Measurements from ENCODE around the gene CD19.

DNA sequence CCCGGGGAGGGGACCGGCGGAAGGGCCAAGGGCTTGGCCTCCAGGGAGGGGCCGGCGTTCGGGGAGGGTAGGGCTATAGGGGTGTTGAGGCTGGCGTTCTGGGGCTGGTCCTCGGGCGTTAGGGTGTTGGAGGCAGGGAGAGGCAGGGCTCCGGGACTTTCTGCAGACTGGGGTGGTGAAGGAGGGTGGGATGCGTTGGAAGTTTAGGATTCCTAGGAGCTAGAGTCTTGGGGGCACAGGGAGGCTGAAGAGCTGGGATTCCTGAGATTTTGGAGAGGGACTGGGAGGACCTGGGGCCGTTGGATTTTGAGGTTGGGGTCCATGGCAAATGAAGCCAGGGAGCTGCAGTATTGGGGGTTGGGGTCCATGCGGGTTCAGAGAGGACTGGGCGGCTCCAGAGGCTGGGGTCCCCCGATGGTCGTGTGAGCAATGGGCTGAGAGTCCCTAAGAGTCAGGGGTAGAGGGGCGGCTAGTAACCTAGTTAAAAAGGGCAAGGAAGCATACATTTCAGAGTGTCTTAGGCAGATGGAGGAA is 19.7 kb downstream of the CD19 start:
- no peak for TF ChIP-seq POLR2AphosphoS5 (IDR thresholded peaks at IDR 0.05; ENCODE audit: low read depth, low read length)
- TF ChIP-seq, protein P1, sequence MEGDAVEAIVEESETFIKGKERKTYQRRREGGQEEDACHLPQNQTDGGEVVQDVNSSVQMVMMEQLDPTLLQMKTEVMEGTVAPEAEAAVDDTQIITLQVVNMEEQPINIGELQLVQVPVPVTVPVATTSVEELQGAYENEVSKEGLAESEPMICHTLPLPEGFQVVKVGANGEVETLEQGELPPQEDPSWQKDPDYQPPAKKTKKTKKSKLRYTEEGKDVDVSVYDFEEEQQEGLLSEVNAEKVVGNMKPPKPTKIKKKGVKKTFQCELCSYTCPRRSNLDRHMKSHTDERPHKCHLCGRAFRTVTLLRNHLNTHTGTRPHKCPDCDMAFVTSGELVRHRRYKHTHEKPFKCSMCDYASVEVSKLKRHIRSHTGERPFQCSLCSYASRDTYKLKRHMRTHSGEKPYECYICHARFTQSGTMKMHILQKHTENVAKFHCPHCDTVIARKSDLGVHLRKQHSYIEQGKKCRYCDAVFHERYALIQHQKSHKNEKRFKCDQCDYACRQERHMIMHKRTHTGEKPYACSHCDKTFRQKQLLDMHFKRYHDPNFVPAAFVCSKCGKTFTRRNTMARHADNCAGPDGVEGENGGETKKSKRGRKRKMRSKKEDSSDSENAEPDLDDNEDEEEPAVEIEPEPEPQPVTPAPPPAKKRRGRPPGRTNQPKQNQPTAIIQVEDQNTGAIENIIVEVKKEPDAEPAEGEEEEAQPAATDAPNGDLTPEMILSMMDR (IDR thresholded peaks at IDR 0.05): no peak
- TF ChIP-seq TCF7L2 (IDR thresholded peaks at IDR 0.05; ENCODE audit: low read depth, low read length): no peak
- TF ChIP-seq, protein P2, sequence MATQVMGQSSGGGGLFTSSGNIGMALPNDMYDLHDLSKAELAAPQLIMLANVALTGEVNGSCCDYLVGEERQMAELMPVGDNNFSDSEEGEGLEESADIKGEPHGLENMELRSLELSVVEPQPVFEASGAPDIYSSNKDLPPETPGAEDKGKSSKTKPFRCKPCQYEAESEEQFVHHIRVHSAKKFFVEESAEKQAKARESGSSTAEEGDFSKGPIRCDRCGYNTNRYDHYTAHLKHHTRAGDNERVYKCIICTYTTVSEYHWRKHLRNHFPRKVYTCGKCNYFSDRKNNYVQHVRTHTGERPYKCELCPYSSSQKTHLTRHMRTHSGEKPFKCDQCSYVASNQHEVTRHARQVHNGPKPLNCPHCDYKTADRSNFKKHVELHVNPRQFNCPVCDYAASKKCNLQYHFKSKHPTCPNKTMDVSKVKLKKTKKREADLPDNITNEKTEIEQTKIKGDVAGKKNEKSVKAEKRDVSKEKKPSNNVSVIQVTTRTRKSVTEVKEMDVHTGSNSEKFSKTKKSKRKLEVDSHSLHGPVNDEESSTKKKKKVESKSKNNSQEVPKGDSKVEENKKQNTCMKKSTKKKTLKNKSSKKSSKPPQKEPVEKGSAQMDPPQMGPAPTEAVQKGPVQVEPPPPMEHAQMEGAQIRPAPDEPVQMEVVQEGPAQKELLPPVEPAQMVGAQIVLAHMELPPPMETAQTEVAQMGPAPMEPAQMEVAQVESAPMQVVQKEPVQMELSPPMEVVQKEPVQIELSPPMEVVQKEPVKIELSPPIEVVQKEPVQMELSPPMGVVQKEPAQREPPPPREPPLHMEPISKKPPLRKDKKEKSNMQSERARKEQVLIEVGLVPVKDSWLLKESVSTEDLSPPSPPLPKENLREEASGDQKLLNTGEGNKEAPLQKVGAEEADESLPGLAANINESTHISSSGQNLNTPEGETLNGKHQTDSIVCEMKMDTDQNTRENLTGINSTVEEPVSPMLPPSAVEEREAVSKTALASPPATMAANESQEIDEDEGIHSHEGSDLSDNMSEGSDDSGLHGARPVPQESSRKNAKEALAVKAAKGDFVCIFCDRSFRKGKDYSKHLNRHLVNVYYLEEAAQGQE (IDR thresholded peaks at IDR 0.05; ENCODE audit: insufficient read depth in 1 of 2, low read depth in 2 of 2, low read length in 1 of 2): no peak
- no peak for TF ChIP-seq SIN3A (IDR thresholded peaks at IDR 0.05; ENCODE audit: borderline replicate concordance, insufficient read depth, low read depth, low read length)
